BLaER1 (cell line): ENCODE results near the gene CTSZ.

Source experiments
- H3K27ac ChIP-seq: shearing (Covaris generic); formaldehyde crosslinking; 2 replicates; pipeline ENCODE4 v1.8.1; 2022
- H3K27me3 ChIP-seq: shearing (Covaris generic); formaldehyde crosslinking; 2 replicates; pipeline ENCODE4 v1.8.1; 2022
- H3K36me3 ChIP-seq: shearing (Covaris generic); formaldehyde crosslinking; 2 replicates; pipeline ENCODE4 v1.8.1; 2022
- H3K4me1 ChIP-seq: shearing (Covaris generic); formaldehyde crosslinking; 2 replicates; pipeline ENCODE4 v1.8.1; 2022
- H3K4me2 ChIP-seq: shearing (Covaris generic); formaldehyde crosslinking; 2 replicates; pipeline ENCODE4 v1.8.1; 2022
- H3K4me3 ChIP-seq: shearing (Covaris generic); formaldehyde crosslinking; 2 replicates; pipeline ENCODE4 v1.8.1; 2022
- H3K9ac ChIP-seq: shearing (Covaris generic); formaldehyde crosslinking; 2 replicates; pipeline ENCODE4 v1.8.1; 2022
- H3K9me3 ChIP-seq: shearing (Covaris generic); formaldehyde crosslinking; 2 replicates; pipeline ENCODE4 v1.8.1; 2022
- H4K20me1 ChIP-seq: shearing (Covaris generic); formaldehyde crosslinking; 2 replicates; pipeline ENCODE4 v1.8.1; 2022
- Cebpa-rat ChIP-seq: shearing (Covaris generic); IDR thresholded peaks from 2 replicates; pipeline ENCODE4 v1.8.1; 2022

CTSZ gene

DNA sequence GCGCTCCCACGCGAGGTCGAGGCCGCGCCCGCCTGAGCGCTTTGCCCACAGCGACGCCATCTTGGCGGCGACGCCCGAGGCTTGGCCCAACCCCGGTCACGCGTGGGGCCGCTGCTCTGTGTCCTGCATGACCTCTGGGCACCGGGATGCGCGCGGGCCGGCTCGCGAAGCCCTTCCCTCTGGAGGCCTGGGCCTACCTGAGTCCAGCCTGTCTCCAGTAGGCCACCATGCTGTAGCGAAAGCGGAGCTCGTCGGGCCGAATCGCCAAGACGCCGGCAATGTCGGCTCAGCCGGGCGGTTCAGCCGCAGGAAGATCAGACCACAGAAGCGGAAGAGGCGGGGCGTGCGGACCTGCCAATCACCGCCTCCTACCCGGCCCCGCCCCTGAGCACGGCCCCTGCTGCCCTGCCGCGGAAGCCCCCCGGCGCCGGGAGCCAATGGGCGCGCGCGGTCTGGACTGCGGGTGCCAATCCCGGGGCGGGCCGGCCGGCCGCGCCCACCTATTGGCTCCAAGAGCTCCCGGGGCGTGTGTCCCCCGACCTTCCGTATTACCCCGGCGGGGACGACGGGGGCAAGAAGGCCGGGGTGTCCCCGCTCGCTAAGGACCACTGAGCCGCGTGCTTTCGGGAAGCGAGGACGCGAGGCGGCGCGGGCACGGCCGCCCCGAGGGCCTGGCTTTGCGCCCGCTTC is 25.1 kb upstream of the CTSZ start, which contains the start of gene ATP5F1E:
Gene ATP5F1E (minus strand): TSS at position 313 of the 690 bp plus-strand sequence. CDS start 84 bp downstream, at position 229.
- no peak for TF ChIP-seq Cebpa-rat
- peaks cover 68% of the 10 kb centered on the region for H3K36me3 ChIP-seq
- peaks cover 56% of the 10 kb centered on the region for H4K20me1 ChIP-seq
- H3K9ac ChIP-seq, result peak within 1 kb of the TSS; percentile 93
- H3K27me3 ChIP-seq, result no peaks in the 10 kb centered on the region
- H3K4me2 ChIP-seq, result peak within 1 kb of the TSS; percentile 92
- peak within 1 kb of the TSS; percentile 96 for H3K27ac ChIP-seq
- H3K4me1 ChIP-seq, result peaks cover 42% of the 10 kb centered on the region
- peak within 1 kb of the TSS; percentile 78 for H3K4me3 ChIP-seq
- no peaks in the 10 kb centered on the region for H3K9me3 ChIP-seq

DNA sequence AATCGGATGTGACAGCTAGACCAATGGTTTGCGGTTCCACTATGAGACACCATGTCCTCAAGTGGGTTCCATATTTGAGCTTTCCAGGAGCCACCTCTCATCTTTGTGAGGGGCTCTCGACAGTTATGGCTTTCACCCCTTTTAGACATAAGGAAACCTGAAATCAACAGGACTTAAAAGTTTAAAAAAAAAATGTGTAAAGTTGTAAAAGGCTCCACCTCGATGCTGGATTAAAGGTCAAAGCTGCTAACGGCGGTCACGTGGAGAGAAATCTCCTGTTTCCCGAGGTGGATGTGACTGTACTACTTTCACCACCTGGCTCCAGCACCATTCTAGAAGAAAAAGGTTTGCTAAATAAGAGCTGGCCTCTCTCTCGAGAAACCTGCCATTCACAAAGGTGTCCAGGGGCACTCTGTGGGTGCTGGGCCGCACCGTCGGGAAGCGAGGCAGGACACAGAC is 24.5 kb upstream of the CTSZ start:
- H3K9ac ChIP-seq, result peak overlapping the region; percentile 93
- H3K4me3 ChIP-seq, result peak overlapping the region; percentile 78
- H3K4me2 ChIP-seq, result peak overlapping the region; percentile 81
- H3K27ac ChIP-seq, result peak overlapping the region; percentile 96
- no peaks in the 10 kb centered on the region for H3K27me3 ChIP-seq
- no peaks in the 10 kb centered on the region for H3K9me3 ChIP-seq
- peaks cover 68% of the 10 kb centered on the region for H3K36me3 ChIP-seq
- peaks cover 58% of the 10 kb centered on the region for H4K20me1 ChIP-seq
- H3K4me1 ChIP-seq, result peaks cover 42% of the 10 kb centered on the region
- no peak for TF ChIP-seq Cebpa-rat

DNA sequence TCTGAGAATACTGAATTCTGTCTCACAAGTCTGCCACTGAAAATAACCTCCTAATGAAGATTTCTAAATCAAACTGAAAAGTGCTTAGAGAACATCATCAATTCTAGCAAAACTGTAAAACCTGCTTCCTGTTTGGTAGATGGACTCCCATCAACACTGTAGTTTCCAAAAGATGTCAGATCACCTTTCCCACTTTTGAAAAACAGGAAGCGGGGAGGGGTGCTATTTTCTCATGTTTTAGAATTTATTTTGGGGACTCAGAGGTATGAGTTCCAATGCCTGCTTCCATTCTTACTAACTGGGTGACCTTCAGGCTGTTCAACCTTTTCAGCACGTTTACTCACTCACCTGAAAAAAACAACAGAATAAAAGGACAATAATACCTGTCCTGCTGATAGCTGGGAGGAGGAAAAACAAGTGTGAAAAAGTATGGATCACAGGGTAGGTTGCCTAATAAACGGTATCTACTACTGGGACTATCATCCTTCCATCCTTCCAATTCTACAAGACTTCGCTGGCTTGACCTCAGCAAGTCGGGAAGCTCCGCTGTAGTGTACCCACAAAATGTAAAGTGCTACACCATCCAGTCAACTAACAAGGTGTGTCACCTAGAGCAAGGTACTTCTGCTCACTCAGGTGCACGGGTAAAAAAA is 24.0 kb upstream of the CTSZ start:
- Histone ChIP-seq H3K36me3 (peaks cover 68% of the 10 kb centered on the region), H3K4me3 (peak overlapping the region; percentile 78), H4K20me1 (peaks cover 60% of the 10 kb centered on the region), H3K27ac (0 out of 2 replicates have a peak overlapping the region, but pooled peaks have one; percentile 96), H3K4me1 (peaks cover 42% of the 10 kb centered on the region), H3K4me2 (peak overlapping the region; percentile 81), H3K27me3 (no peaks in the 10 kb centered on the region), H3K9me3 (no peaks in the 10 kb centered on the region), H3K9ac (peak overlapping the region; percentile 93; the same call in 1 of the 2 replicates)
- TF ChIP-seq Cebpa-rat, result no peak

DNA sequence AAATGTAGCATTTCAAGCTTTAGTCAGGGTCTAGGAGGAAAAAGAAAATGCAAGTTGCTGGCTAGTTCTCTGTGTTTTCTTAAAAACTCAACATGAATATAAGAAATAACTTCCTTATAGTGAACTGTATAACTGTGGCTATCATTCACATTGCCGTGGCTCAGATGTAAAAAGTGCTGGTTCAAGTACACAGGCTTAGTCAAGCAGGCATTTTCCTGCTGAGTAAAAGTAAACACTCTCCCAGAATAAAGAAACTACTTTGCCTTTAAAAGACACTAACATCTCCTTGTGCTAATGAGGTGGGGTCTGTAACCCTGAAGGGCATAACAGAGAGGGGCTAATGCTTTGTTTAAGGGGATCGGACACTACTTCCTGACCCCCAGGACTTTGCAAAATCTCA is 21.8 kb upstream of the CTSZ start:
- H3K4me2 ChIP-seq, result peak overlapping the region; percentile 37
- no peak overlapping the region for H3K27ac ChIP-seq
- TF ChIP-seq Cebpa-rat, result no peak
- H3K9ac ChIP-seq, result peak overlapping the region; percentile 23; the same call in 1 of the 2 replicates
- no peaks in the 10 kb centered on the region for H3K9me3 ChIP-seq
- peaks cover 42% of the 10 kb centered on the region for H3K4me1 ChIP-seq
- H3K36me3 ChIP-seq, result peaks cover 69% of the 10 kb centered on the region
- H4K20me1 ChIP-seq, result peaks cover 74% of the 10 kb centered on the region
- no peak overlapping the region for H3K4me3 ChIP-seq
- no peaks in the 10 kb centered on the region for H3K27me3 ChIP-seq

DNA sequence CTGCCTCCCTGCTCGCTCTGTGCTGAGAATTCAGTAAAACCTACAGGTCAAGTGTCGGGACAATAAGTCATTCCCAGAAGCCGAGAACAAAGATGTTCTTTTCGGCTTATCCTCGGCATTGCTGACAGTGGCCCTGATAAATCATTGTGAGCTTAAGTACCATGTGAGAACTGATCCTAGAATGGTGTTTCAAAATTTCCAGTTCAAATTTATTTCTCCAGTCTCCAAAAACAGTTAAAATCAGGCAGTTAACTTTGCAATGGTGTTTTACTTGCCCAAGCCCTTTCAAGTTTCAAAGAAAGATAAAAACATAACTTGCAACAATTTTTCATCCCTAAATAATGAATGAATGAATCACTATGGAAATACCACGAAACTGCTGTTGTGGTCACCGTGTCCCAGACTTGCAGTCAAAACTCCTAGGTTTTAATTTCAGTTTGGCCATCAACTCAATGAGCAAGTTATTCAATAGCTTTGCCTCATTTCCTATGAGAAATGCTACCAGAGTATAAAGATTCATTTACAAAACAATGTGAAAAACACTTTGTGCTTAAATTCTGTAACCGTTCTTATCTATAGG is 20.8 kb upstream of the CTSZ start:
- TF ChIP-seq Cebpa-rat, result no peak
- no peak overlapping the region for H3K27ac ChIP-seq
- peaks cover 73% of the 10 kb centered on the region for H3K36me3 ChIP-seq
- H3K4me2 ChIP-seq, result no peak overlapping the region
- H3K4me1 ChIP-seq, result peaks cover 32% of the 10 kb centered on the region
- H3K27me3 ChIP-seq, result no peaks in the 10 kb centered on the region
- H3K9me3 ChIP-seq, result no peaks in the 10 kb centered on the region
- H4K20me1 ChIP-seq, result peaks cover 81% of the 10 kb centered on the region
- H3K9ac ChIP-seq, result no peak overlapping the region
- no peak overlapping the region for H3K4me3 ChIP-seq

DNA sequence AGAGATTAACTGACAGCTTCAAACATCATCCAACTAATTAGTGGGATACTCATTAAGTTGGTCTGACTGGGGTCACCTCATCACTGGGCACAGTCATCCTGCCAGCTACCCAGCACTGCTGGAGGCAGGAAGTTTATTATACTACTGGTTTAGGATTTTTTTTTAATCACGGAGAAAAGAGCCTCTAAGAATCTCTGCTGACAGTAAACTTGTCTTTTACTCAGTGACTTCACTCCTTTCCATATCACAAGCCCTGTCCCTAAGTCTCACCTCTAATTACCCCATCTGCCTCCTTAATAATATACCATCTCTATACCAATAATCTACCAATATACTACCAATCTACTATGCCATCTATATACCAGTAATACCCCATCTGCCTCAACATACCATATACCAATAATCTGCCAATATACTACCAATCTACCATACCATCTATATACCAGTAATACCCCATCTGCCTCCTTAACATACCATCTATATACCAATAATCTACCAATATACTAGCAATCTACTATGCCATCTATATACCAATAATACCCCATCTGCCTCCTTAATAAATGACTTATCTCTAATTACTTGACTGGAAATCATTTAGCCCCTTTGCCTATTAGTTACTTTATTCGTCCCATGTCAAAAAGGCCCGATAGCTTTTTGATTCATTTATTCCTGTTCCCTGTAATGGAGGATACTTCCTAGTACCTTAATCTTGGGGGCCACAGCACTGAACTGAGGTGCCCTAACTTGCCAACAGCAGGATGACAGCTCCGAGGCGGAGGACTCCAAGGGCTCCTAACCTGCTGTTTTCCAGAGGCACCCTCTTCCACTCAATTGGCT is 20.1 kb upstream of the CTSZ start:
- peaks cover 30% of the 10 kb centered on the region for H3K4me1 ChIP-seq
- no peak overlapping the region for H3K4me2 ChIP-seq
- no peak overlapping the region for H3K9ac ChIP-seq
- no peak for TF ChIP-seq Cebpa-rat
- no peak overlapping the region for H3K4me3 ChIP-seq
- H3K36me3 ChIP-seq, result peaks cover 77% of the 10 kb centered on the region
- H3K9me3 ChIP-seq, result no peaks in the 10 kb centered on the region
- no peaks in the 10 kb centered on the region for H3K27me3 ChIP-seq
- H4K20me1 ChIP-seq, result peaks cover 86% of the 10 kb centered on the region
- H3K27ac ChIP-seq, result no peak overlapping the region

DNA sequence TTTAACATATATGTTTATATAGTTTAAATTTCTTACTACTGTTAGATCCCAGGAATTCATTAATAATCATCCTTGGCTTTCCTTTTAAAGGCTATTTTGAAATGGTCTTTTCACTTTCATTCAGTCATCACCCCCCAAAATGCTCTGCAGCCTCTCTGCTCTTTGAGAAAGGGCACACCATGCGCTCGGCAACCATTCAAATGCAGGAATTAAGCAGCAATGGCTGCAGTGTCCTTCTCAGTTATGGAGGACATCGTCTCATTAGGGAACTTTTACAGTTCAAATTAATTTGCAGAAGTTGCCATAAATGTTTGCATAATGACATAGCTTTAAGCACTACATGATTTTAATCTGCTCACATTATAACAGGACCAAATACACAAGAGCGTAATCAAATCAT is 18.5 kb upstream of the CTSZ start:
- no peaks in the 10 kb centered on the region for H3K27me3 ChIP-seq
- H3K4me1 ChIP-seq, result peaks cover 19% of the 10 kb centered on the region
- no peaks in the 10 kb centered on the region for H3K9me3 ChIP-seq
- peaks cover 78% of the 10 kb centered on the region for H4K20me1 ChIP-seq
- no peak overlapping the region for H3K4me2 ChIP-seq
- no peak overlapping the region for H3K9ac ChIP-seq
- peaks cover 87% of the 10 kb centered on the region for H3K36me3 ChIP-seq
- no peak overlapping the region for H3K27ac ChIP-seq
- H3K4me3 ChIP-seq, result no peak overlapping the region
- no peak for TF ChIP-seq Cebpa-rat

DNA sequence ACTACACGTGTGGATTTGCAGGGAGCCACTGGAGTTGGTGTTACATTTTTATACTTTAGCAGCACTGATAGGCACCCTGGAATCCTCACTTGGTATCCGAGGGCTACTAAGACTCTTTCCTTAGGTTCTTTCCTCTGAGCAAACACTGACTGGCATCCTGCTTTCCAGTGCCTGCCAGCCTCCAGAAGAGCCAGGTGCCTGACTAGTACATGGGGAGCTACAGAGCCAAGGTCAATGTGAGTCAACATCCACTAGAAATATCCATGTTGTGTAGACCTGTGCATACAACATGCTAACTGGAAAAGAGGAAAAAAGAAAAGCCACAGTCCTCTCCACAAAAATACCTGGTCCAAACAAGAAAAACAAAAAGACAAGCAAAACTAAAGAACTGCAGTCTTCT is 18.0 kb upstream of the CTSZ start:
- no peak for TF ChIP-seq Cebpa-rat

DNA sequence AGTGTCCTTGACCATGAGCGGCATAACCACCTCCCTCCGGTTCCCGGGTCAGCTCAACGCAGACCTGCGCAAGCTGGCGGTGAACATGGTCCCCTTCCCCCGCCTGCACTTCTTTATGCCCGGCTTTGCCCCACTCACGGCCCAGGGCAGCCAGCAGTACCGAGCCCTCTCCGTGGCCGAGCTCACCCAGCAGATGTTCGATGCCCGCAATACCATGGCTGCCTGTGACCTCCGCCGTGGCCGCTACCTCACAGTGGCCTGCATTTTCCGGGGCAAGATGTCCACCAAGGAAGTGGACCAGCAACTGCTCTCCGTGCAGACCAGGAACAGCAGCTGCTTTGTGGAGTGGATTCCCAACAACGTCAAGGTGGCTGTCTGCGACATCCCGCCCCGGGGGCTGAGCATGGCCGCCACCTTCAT is 17.1 kb upstream of the CTSZ start:
- Histone ChIP-seq H3K4me2 (no peak overlapping the region), H3K4me1 (peaks cover 5% of the 10 kb centered on the region), H3K36me3 (peaks cover 76% of the 10 kb centered on the region), H3K27me3 (no peaks in the 10 kb centered on the region), H3K9me3 (no peaks in the 10 kb centered on the region), H3K4me3 (no peak overlapping the region), H4K20me1 (peaks cover 64% of the 10 kb centered on the region), H3K27ac (no peak overlapping the region), H3K9ac (no peak overlapping the region)
- TF ChIP-seq Cebpa-rat, result no peak

More for the DNA sequence above, 18.0 kb upstream of the CTSZ start:
- Histone ChIP-seq H3K27ac (no peak overlapping the region), H3K9me3 (no peaks in the 10 kb centered on the region), H4K20me1 (peaks cover 74% of the 10 kb centered on the region), H3K27me3 (no peaks in the 10 kb centered on the region), H3K4me1 (peaks cover 15% of the 10 kb centered on the region), H3K4me3 (no peak overlapping the region), H3K36me3 (peaks cover 85% of the 10 kb centered on the region), H3K9ac (no peak overlapping the region), H3K4me2 (no peak overlapping the region)
